Pons (tissue), 1 donor: ENCODE results near the gene ZNF652.
"Not testable (repeated sequence)": the region's sequence is repeated elsewhere in the genome, so short reads cannot be mapped to it uniquely, and the experiment has no call there.

Source experiments
- DNase-seq: peaks from one replicate; pipeline ENCODE4 v3.0.0-alpha.2; 2016; ENCODE audit warnings: low spot score

ZNF652 gene

GRCh38 chr17:49261540-49261939, 100.5 kb downstream of the ZNF652 start:
- not testable (repeated sequence) for DNase-seq

- DNase-seq = no peak
Observed at GRCh38 chr17:49260817-49261291, 101.2 kb downstream of the ZNF652 start.

- no peak for DNase-seq
Observed at GRCh38 chr17:49260011-49260816, 101.8 kb downstream of the ZNF652 start.

GRCh38 chr17:49259663-49260010, 102.4 kb downstream of the ZNF652 start:
- no peak for DNase-seq

GRCh38 chr17:49258394-49258793, 103.7 kb downstream of the ZNF652 start:
- no peak for DNase-seq

GRCh38 chr17:49255125-49255524, 106.9 kb downstream of the ZNF652 start:
- no peak for DNase-seq

GRCh38 chr17:49254066-49254465, 108.0 kb downstream of the ZNF652 start:
- no peak for DNase-seq

GRCh38 chr17:49252148-49252695, 109.8 kb downstream of the ZNF652 start:
- no peak for DNase-seq

- DNase-seq = no peak
Observed at GRCh38 chr17:49249890-49250522, 112.0 kb downstream of the ZNF652 start.

GRCh38 chr17:49249292-49249794, 112.7 kb downstream of the ZNF652 start:
- DNase-seq = no peak

- no peak for DNase-seq
Observed at GRCh38 chr17:49247944-49248343, 114.1 kb downstream of the ZNF652 start.

GRCh38 chr17:49244839-49245238, 117.2 kb downstream of the ZNF652 start:
- DNase-seq = no peak
